ENCODE results near the gene FRAS1.
"Not testable (repeated sequence)": the region's sequence is repeated elsewhere in the genome, so short reads cannot be mapped to it uniquely, and the experiment has no call there.

FRAS1 gene, protein sequence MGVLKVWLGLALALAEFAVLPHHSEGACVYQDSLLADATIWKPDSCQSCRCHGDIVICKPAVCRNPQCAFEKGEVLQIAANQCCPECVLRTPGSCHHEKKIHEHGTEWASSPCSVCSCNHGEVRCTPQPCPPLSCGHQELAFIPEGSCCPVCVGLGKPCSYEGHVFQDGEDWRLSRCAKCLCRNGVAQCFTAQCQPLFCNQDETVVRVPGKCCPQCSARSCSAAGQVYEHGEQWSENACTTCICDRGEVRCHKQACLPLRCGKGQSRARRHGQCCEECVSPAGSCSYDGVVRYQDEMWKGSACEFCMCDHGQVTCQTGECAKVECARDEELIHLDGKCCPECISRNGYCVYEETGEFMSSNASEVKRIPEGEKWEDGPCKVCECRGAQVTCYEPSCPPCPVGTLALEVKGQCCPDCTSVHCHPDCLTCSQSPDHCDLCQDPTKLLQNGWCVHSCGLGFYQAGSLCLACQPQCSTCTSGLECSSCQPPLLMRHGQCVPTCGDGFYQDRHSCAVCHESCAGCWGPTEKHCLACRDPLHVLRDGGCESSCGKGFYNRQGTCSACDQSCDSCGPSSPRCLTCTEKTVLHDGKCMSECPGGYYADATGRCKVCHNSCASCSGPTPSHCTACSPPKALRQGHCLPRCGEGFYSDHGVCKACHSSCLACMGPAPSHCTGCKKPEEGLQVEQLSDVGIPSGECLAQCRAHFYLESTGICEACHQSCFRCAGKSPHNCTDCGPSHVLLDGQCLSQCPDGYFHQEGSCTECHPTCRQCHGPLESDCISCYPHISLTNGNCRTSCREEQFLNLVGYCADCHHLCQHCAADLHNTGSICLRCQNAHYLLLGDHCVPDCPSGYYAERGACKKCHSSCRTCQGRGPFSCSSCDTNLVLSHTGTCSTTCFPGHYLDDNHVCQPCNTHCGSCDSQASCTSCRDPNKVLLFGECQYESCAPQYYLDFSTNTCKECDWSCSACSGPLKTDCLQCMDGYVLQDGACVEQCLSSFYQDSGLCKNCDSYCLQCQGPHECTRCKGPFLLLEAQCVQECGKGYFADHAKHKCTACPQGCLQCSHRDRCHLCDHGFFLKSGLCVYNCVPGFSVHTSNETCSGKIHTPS (N-terminal part only)

DNA sequence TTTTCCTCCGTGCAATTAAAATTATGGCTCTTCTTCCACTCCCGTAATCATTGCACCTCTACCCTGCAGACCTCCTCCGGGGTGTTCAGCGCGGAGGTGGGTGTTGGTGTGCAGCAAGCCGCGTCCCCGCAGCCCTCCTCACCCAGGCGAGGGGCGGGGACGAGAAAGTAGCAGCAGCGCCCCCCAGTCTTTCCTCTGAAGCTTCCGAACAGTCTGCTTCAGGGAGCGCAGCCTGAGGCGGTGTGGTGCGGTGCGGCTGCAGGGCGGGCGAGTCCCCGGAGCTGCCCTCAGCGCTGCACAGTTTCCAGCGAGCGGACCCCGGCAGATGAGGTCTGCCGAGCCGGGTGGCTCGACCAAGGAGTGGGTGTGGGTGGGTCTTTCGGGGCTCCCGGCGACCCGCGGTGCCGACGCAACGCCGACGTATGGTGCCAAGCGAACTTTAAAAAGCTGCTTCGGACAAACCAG lies at the start of gene FRAS1:
Gene FRAS1 (plus strand): TSS at position 189 of the 465 bp plus-strand sequence. CDS start 687 bp downstream, outside the sequence.
- no peak for TF ChIP-seq HDGF (IDR thresholded peaks at IDR 0.05; ENCODE audit: borderline replicate concordance)
- DNase-seq (ENCODE audit: extremely low spot score), result peak; percentile 49
- ChIA-PET POLR2A (interaction anchor here (0.5 to 1.7 kb wide), 11 partner anchors 9 to 297 kb away, joined by 3 to 8 read pairs (median 3); partner anchors contain the start of gene MRPL1), CTCF (no interaction called here)

DNA sequence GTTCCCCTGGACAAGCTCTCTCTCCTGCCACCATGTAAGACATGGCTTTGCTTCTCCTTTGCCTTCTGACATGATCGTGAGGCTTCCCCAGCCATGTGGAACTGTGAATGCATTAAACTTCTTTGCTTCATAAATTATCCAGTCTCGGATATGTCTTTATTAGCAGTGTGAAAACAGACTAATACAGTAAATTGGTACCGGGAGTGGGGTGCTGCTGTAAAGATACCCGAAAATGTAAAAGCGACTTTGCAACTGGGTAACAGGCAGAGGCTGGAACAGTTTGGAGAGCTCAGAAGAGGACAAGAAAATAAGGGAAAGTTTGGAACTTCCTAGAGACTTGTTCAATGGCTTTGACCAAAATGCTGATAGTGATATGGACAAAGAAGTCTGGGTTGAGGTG lies 46.1 kb upstream of the FRAS1 start:
- DNase-seq (ENCODE audit: extremely low spot score); CTCF ChIA-PET; POLR2A ChIA-PET: not testable (repeated sequence)

DNA sequence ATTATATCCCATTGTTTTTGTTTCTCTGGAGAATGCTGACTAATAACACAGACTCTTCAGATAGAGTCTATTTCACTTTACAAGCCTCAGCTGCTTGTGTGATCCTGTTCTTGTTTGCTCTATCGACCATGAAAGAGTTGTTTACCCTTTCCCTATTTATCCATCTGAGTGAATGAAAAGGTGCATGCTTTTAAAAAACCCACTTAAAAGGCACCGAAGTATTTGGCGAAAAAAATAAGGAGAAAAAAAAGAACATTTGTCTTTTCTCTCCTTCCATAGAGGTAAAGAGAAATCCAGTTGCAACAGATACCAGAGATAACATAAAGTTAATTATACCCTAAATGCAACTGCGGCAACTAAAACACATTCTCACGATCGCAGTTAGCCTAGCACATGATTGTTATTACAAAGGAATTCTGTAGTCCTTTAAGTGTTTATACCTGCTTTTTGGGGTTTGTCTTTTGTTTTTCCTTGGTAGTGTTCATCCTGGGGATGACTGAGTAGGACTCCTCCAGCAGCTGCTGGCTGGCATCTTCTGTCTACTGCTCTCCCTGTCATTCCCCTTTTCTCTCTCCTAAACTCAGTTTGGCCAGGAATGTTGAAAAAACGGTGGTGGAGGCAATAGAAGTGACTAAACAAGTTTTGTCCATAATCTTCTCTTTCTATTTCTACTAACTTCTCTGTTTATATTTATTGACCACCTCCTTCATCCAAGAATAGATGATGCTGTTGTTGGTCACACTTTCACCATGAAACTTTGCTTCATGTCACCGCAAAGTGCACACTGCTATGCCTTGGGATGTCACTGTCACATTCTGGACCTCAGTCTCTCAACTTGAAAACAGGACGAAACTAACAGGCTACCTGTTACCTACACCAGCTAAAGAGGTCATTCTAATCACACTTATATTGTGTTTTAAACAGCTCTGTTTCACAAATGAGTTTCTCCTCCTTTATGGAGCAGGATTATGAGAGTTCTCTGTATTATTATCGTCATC lies 41.9 kb upstream of the FRAS1 start:
- no peak for TF ChIP-seq TARDBP (IDR thresholded peaks at IDR 0.05)
- TF ChIP-seq LEF1 (IDR thresholded peaks at IDR 0.05; ENCODE audit: borderline replicate concordance), result no peak
- TF ChIP-seq SP1 (IDR thresholded peaks at IDR 0.05), result no peak
- no peak for TF ChIP-seq NFRKB (IDR thresholded peaks at IDR 0.05)
- TF ChIP-seq, protein P1, sequence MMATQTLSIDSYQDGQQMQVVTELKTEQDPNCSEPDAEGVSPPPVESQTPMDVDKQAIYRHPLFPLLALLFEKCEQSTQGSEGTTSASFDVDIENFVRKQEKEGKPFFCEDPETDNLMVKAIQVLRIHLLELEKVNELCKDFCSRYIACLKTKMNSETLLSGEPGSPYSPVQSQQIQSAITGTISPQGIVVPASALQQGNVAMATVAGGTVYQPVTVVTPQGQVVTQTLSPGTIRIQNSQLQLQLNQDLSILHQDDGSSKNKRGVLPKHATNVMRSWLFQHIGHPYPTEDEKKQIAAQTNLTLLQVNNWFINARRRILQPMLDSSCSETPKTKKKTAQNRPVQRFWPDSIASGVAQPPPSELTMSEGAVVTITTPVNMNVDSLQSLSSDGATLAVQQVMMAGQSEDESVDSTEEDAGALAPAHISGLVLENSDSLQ (IDR thresholded peaks at IDR 0.05), result no peak
- no peak for TF ChIP-seq ELF4 (IDR thresholded peaks at IDR 0.05)
- no peak for TF ChIP-seq L3MBTL2 (conservative IDR thresholded peaks at IDR 0.05)
- no peak for TF ChIP-seq BHLHE40 (IDR thresholded peaks at IDR 0.05; ENCODE audit: borderline replicate concordance)
- no peak for TF ChIP-seq FOXA1 (IDR thresholded peaks at IDR 0.05)
- TF ChIP-seq ARNT (IDR thresholded peaks at IDR 0.05), result no peak
- TF ChIP-seq HDGF (IDR thresholded peaks at IDR 0.05; ENCODE audit: borderline replicate concordance), result no peak
- CTCF ChIA-PET, result no interaction called here
- no peak for DNase-seq (ENCODE audit: extremely low spot score)
- POLR2A ChIA-PET, result no interaction called here

- no peak for DNase-seq (ENCODE audit: extremely low spot score)
- TF ChIP-seq NFRKB (IDR thresholded peaks at IDR 0.05) (no peak), FOXK2 (IDR thresholded peaks at IDR 0.05) (no peak), SP1 (IDR thresholded peaks at IDR 0.05) (no peak), FOXA1 (IDR thresholded peaks at IDR 0.05) (no peak), BHLHE40 (IDR thresholded peaks at IDR 0.05; ENCODE audit: borderline replicate concordance) (no peak), TARDBP (IDR thresholded peaks at IDR 0.05) (no peak), HDGF (IDR thresholded peaks at IDR 0.05; ENCODE audit: borderline replicate concordance) (no peak)
- POLR2A ChIA-PET, result no interaction called here
- CTCF ChIA-PET, result interaction anchor here (1.1 kb wide), 1 partner anchor 23 kb away, joined by 3 read pairs; no protein-coding TSS in a partner anchor
These were observed 38.7 kb upstream of the FRAS1 start for GRCh38 chr4:78018271-78019049.

DNA sequence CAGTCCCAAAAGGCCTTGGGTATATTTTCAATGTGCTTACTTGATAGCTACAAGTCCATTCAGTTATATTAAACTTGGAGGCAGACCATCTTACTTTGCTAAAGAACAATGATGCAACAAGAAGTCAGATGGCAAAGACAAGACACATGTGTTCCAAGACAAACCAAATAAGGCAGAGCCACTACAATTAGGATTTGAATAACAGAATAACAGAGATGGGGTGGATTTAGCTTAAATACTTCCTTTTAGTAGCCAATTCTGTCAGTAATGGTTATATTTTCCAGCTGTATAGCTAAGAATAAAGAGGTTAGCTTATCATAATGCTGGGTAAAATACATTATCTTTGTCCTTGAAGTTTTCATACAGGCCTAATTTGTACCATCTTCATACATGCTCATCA lies 37.7 kb upstream of the FRAS1 start:
- ChIA-PET CTCF (no interaction called here), POLR2A (no interaction called here)
- no peak for DNase-seq (ENCODE audit: extremely low spot score)
- TF ChIP-seq ARNT (IDR thresholded peaks at IDR 0.05) (no peak), HDGF (IDR thresholded peaks at IDR 0.05; ENCODE audit: borderline replicate concordance) (no peak), SP1 (IDR thresholded peaks at IDR 0.05) (no peak), SUZ12 (IDR thresholded peaks at IDR 0.05) (no peak), FOXM1 (IDR thresholded peaks at IDR 0.05; ENCODE audit: borderline replicate concordance) (no peak), CTBP1 (IDR thresholded peaks at IDR 0.05; ENCODE audit: borderline replicate concordance) (no peak), BHLHE40 (IDR thresholded peaks at IDR 0.05; ENCODE audit: borderline replicate concordance) (no peak), L3MBTL2 (conservative IDR thresholded peaks at IDR 0.05) (no peak), ELF4 (IDR thresholded peaks at IDR 0.05) (no peak), ZNF384 (IDR thresholded peaks at IDR 0.05) (no peak), LEF1 (IDR thresholded peaks at IDR 0.05; ENCODE audit: borderline replicate concordance) (no peak), TARDBP (IDR thresholded peaks at IDR 0.05) (no peak), FOXK2 (IDR thresholded peaks at IDR 0.05) (no peak), FOXA1 (IDR thresholded peaks at IDR 0.05) (no peak), NFRKB (IDR thresholded peaks at IDR 0.05) (no peak)
- TF ChIP-seq, protein P1 (IDR thresholded peaks at IDR 0.05), result no peak

Data from HEK293T (cell line).